T-helper 2 cell (primary cell): ENCODE measurements around the gene TGFBR3.
A peak's percentile ranks its signal among the peaks of the same experiment; 100 is the strongest.

ENCODE experiments used
- DNase-seq, 5 experiments: peaks; one replicate each; pipeline versions ENCODE4 v3.0.0 to v3.0.0-alpha.2; 2012 to 2022

The TGFBR3 gene

DNA sequence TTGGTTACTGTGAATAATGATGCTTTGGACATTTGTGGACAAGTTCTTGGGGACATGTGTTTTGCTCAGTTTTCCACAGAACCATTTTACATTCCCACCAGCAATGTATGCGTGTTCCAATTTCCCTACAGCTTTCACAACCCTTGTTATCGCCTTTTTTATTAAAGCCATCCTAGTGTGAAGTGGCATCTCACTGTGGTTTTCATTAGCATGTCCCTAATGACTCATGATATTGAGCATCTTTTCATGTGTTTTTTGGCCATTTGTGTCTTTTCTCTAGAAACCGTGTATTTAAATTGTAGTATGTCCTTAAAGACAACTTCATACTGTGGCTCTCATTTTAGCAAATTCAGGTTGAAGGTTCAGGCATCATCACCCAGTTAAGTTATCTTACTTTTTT is 132.1 kb downstream of the TGFBR3 start:
- DNase-seq = peak in 1 of 5 experiments; percentile 66

DNA sequence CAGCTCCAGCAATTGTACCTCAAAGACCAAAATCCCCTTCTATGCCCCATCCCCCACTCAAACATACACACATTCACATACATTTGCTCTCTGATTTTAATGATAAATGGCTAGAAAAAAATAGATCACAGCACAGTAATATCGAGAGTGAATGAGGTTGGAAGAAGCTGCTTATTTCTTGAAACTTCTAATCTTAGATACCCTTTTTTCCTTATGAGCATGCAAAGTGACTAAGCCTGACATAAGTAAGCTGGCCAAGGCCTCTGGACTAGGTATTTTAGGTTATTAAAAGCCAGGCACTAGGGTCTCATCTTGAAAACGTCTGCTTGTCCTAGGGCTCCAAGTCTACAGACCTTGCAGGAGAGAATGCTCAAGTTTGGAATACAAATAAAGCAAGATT is 133.6 kb downstream of the TGFBR3 start:
- DNase-seq = peak in 1 of 5 experiments; percentile 91

DNA sequence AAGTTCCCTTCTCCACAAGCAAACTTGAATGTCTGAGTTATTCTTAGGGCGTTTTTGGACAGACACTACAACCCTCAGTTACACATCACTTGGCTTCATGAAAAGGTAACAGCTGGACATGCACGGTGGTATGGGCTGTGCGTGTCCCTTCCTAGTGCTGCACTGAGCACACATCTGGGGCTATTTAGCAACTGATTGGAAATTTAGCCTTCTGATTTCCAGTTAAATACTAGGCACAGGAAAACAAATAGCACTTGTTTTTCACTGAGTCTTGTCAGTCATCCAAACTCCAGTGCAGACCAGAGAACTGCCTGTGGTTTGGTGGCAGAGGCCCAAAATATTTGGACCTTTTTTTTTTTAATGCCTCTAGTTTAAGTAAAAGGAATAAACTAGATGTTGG is 134.7 kb downstream of the TGFBR3 start:
- no peak for DNase-seq

DNA sequence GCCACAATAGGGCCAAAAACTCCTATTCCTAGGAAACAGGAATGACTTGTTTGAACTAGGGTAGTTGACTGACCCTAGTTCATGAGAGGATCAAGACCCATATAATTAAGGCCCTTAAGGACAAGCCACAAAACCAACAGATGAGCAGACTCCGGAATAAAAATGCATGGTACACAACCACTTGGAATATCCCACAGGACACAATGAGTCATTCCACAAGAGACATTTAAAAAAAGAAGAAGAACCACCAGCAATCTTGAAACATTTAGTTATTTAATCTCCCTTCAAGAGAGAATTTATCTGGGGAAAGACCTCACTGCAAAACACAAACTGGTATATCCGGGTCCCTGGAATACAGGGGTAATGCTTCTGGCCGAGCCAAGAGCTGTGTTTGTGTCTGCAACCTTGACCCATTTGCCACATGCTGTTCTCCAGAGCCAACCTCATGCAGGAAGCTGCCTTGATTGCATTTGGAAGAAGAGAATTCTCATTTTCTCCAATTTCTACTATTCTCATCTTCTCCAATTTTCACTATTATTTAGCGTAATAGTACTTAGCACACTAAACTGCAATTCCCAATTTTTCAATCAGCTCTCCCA is 135.5 kb downstream of the TGFBR3 start:
- DNase-seq = no peak

- no peak for DNase-seq
These were observed 136.1 kb downstream of the TGFBR3 start for GRCh38 chr1:91749788-91750231.

- DNase-seq = no peak
These were observed 138.3 kb downstream of the TGFBR3 start for GRCh38 chr1:91747666-91748065.

- DNase-seq = no peak
These were observed 139.1 kb downstream of the TGFBR3 start for GRCh38 chr1:91746728-91747338.

DNA sequence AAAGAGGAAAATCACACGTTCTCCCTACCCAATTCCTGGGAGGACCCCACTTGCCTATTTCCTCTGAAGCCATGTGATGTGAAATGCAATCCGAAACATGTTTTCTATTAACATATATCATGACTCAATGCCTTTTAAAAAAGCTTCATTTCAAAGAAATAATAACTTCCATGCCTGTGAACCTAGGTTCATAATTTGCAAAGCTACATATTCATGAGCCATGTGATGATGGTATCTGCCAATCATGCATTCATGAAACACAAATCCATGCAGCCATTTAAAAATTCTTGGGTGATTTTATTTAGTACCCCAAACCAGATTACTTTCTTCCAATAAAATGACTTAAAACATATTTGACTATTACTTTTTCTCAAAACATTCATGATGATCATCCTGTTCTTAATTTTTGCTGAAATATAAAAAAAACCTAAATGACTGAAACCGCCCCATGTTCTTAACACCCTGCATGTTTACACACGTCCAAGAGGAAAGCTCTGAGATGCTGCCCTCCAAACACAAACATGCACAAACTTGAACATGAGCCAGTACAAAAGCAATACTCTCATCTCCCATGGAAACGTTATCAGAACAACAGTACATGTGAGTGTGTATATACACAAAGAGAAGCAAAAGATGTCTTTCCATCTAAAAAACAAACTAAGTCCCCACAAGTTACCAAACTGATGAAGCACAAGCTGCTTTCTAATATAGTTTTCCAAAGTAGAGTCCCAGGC is 140.1 kb downstream of the TGFBR3 start:
- no peak for DNase-seq

DNA sequence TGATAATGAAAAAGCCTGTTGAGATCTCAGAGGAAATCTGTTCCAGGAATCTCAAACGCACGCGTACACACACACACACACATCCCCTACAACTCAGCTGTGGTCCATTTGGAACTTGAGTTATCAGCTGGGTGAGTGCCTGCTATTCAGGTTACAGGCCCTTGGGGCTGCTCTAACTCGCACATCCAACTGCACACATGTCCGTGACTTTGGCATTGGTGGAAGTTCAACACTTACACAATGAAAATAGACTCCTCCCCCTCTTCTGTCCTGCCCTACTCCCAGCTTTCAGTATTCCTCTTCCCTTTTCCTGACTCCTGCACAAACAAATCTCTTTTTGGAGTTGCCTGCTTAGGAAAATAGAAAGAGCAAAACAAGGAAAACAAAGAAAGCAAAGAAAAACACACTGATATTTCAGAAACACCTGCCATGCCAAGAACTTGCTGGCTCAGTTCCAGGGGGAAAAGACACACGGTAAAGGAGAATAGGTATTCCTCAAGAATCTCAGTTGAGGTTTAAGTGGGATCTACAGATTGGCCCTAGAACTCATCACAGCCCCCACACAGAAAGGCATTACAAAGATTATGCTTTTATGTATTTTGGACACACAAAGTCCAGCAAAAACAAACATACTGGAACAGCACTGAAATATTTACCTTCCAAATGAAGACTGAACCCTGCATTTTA is 140.9 kb downstream of the TGFBR3 start:
- DNase-seq = no peak

GRCh38 chr1:91742848-91743292 is 143.1 kb downstream of the TGFBR3 start:
- no peak for DNase-seq

DNA sequence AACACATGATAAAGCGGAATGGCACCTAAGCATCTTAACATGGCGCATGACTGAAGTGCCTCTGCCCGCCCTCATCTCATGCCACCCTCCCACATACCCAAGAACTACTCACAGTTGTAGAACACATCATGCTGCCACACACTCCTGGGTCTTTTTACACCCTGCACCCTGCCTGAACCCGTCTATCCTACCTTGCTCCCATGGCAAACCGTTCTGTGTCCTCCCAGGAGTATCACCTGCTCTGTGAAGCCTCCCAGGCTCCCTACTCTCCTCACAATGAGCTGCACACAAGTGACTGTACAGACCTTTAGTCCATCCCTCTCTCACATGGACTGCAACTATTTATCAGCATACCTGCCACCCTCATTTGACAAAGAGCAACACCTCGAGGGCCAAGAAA is 144.0 kb downstream of the TGFBR3 start:
- DNase-seq = no peak

DNA sequence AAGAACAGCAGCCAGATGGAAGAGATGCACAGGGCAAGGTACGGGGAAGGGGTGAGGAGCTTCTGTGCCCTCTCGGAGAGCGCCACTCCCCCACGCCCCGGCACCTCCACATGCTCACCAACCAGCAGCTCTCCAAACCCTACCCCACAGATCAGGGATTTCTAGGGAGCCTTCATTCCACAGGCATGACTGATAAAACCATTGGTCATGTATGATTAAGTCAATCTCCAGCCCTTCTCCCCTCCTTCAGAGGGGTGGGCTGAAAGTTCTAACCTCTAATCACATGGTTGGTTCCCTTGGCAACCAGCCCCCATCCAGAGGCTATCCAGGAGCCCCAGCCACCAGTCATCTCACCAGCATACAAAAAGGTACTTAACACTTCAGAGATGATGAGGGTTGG is 144.7 kb downstream of the TGFBR3 start:
- no peak for DNase-seq

- no peak for DNase-seq
These were observed 148.3 kb downstream of the TGFBR3 start for GRCh38 chr1:91737650-91738049.

DNA sequence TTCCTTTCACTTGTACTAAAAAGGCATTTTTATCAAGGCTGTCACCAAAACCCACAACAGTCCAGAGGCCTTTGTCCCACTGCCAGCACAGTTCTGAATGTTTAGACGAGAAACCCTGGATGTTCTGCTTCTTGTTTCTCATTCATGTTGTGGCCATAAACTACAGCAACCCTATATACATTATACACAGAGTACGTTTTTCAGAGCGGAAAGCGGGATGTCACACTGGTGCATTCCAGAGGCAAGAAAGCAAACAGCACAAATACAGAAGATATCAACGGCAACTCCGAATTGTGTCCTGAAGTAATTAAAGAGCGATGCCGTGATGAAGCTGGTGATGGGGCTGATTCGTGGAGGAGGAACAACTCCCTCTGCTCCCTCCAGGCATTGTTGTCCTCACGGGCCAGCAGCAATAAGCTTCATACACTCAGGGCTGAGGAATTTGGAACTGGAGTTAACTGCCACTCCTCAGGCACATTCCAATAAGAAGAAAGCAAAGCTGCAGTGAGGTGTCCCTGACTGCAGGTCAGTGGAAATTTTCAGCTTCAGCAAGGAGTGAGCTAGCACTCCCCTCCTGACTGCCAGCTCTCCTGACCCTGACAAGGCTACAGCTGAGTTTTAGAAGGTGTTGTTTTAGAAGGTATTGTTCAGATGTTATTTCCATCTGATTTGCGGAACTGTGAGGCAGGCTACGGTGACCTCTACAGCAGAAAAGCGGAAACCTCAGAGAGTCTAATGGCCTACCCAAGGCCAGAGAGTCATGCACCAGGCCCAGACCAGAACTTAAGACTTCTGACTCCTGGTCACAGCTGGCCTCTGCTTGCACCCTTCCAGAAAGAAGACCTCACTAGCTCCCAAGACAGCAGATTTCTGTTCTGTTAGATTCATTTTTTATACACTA is 149.0 kb downstream of the TGFBR3 start:
- no peak for DNase-seq

- DNase-seq = no peak
These were observed 149.7 kb downstream of the TGFBR3 start for GRCh38 chr1:91736146-91736714.

DNA sequence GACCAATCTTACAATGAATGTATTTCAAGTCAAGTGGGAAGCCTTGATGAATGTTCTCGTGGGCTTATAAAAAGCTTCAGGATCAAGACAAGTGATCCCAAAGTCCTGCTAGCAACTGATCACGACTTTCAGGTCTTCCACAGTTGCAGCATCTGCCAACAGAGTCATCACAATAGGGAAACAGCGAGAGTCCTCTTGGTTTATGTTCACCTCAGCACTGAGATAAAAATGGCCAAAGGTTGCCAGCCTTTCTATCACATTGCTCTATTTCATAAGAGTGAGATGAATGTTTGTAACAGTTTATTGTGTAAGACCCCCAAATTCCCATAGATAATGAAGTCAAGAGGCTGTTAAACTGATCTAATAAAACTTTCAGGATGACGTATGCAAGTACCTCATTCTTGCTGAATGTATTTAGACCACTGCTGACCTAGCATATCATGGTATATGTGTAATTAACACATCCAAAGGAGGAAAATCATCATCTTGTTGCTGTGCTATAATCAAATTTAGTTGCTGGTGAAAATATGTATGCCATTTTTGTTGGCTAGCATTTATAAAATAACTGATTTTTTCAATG is 150.6 kb downstream of the TGFBR3 start:
- no peak for DNase-seq

DNA sequence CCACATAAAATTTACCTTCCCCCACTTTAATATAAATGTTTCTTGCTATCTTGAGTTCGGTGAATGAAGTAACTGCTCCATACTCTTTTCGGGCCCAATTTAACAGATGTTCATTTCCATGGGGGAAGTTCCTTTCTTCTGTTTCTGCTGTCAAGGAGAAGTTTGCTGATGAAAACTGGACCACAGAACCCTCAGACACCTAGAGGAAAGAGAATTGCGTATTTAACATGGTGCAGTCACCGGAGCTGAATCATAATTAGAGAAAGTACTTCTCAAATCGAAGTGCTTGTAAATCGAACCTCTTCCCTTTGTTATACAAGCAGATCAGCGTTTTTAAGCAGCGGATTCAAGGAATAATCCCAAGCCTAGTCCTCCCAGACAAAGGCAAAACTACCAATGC is 151.2 kb downstream of the TGFBR3 start:
- DNase-seq = peak in 1 of 5 experiments; percentile 48

DNA sequence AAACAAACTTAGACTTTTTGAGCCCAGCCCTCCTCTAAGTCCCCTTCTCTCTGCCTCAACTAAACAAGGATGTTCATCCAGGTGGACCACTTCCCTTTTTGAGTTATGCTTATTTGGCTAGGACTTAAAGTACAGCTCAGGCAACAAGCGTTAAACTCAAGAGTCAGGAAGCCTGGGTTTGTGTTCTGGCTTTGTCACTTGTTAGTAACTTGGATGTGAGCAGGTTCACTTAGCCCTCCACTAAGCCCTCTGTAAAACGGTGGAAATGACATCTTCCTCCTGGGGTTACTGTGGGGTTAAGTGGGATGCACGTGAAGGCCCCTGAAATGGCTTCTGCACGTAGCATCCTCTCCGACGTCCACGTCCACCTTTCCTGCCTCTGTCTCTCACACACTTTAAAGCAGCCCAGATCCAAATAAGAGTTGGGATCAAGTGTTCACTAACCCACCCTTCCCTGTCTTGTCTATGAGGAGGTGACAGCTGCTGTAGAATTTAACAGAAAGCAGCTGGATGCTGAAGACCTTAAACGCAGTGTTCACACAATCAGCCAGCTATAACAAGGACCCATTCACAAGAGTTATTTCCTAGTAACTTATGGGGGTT is 152.7 kb downstream of the TGFBR3 start:
- DNase-seq = no peak

GRCh38 chr1:91732291-91733107 is 153.5 kb downstream of the TGFBR3 start:
- peak in 1 of 5 experiments; percentile 79 for DNase-seq

- DNase-seq = peak in 4 of 5 experiments; percentile 12 to 63 (median 48)
These were observed 154.1 kb downstream of the TGFBR3 start for GRCh38 chr1:91731815-91732214.
